Stimulated activated CD4-positive, alpha-beta T cell treated with anti-CD3 and anti-CD28 coated beads, Interleukin-2, amount 100 ng/mL, for 48 hours (primary cell): Measurements from ENCODE around the gene PRTG.
"Not testable (repeated sequence)": the region's sequence is repeated elsewhere in the genome, so short reads cannot be mapped to it uniquely, and the experiment has no call there.

ENCODE experiments used
- DNase-seq, 2 donors: peaks; one replicate each; pipeline ENCODE4 v3.0.0-alpha.2; 2020

The PRTG gene

GRCh38 chr15:55741833-55742497, 987 bp downstream of the PRTG start:
- DNase-seq: no peak

GRCh38 chr15:55740981-55741832, 1.7 kb downstream of the PRTG start:
- no peak for DNase-seq

DNA sequence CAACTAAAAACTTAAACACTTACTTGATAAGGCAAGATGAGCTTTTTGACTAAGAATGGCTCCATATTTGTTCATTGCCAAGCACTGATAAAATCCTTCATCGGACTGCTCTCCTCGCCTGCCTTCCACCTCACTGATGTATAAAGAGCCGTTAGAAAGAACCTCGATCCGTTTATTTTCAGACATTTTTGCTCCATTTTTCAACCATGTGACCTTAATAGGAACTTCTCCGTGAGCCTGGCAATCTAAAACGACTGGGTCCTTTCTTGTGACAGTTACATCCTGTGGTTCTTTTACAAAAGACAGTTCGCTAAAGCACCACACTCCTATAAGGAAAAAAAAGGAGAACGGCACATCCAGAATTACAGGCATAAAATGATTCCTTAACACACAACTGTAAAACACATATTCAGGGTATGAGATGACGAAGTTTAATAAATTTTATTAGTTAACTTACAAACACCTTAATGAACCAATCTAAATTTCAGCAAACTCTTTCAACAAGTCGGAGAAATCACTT, 2.5 kb downstream of the PRTG start:
- no peak for DNase-seq

GRCh38 chr15:55739641-55740040, 3.3 kb downstream of the PRTG start:
- no peak for DNase-seq

DNA sequence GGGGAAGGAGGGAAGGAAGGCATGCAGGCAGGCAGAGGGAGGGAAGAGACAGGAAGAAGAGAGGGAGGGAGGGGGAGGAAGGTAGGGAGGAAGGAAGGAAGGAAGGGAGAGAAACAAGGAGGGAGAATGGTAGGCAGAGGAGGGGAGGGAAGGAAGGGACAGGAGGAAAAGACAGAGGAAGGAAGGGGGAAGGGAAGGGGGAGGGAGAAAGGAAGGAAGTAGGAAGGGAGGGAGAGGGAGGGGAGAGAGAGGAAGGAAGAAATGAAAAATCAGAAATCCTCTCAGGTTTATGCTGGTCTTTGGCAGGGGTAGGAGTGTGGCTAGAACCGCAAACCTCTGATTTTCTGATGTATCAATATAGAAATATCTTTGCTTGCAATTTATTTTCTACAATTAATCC, 4.2 kb downstream of the PRTG start:
- DNase-seq: no peak

GRCh38 chr15:55737373-55737772, 5.6 kb downstream of the PRTG start:
- no peak for DNase-seq

DNA sequence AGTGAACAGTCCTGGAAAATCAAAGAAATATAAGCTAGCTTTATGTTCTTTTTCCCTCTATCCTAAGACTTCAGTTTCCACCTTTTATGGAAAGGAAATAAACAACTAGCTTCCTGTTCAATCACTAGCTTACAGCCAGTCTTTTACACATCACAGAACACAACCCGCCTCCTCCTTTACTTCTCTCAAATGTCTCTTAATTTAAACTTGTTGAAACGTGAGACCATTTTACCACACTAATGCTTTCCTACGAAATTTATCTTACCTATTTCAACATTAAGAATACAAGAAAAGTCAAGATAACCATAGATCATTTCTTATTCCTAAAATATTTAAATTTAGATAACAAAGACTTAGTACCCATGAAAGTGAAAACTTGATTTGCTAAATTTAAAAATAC, 6.2 kb downstream of the PRTG start:
- no peak for DNase-seq

DNA sequence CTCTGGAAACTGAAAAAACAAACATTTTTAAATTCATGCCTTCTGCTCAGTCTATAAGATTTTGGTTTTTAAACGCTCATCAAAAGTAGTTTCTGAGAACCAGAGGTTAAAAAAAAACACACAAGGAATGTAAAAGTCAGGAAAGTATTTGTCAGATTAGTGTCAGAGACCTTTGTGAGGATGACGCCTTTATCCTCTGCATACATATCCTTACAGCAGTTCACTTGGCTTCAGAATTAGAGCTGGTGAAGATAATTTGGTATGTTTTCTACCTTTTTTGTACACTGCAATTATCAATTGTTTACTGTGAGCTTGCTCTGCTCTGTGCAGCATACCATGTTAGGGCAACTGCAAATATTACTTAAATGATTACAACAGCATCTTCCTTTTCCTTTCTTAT, 8.3 kb downstream of the PRTG start:
- no peak for DNase-seq

GRCh38 chr15:55733461-55733860, 9.5 kb downstream of the PRTG start:
- DNase-seq: not testable (repeated sequence)

DNA sequence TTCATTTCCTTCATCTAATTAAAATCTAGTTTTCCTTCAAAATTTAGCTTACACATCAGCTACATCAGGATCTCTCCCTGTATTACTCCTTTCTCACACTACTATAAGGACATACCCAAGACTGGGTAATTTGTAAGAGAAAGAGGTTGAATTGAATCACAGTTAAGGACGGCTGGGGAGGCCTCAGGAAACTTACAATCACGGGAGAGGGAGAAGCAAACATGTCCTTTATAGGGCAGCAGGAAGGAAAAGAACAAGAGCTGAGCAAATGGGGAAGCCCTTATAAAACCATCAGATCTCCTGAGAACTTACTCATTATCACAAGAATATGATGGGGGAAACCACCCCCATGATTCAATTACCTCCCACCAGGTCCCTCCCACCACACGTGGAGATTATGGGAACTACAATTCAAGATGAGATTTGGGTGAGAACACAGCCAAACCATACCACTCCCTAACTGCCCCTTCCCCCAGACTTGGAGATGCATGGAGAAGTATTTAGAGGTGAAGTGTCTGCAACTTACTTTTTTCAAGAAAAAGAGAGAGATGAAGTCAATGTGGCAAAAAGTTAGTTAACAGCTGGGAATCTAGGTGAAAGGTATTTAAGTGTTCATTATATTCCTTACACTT, 21.3 kb downstream of the PRTG start:
- no peak for DNase-seq

- DNase-seq: no peak
Observed at GRCh38 chr15:55715355-55716076, 27.4 kb downstream of the PRTG start.

DNA sequence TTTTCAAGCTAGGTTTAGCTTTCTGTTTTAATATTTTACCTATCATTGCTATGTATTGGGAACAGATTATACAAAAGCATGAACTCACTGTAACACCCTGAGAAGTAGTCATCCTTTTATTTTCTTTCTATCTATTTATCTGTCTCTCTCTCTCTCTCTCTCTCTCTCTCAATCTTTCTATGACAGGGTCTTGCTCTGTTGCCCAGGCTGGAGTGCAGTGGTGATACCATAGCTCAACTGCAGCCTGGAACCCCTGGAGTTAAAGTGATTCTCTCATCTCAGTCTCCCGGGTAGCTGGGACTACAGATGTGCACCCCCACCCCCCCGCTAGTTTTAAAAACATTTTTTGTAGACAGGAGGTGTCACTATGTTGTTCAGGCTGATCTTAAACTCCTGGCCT, 28.9 kb downstream of the PRTG start:
- no peak for DNase-seq

DNA sequence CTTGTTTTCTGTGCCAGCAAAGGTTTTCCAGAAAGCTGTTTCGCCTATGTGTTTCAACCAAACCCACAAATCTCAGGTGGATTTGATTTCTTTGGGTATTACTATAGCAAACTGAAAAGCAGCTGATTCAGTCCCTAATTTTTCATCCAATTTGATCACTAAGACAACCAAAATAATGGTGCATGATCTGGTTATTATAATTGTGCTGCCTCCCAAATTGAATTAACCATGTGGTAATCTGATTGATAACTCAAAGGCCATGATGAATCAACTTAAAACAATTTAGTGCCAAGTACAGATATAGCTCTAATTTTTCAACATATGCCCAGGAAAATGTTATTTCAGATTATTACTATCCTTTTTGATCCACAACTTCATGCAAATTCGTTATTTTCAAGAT, 30.6 kb downstream of the PRTG start:
- DNase-seq: no peak

DNA sequence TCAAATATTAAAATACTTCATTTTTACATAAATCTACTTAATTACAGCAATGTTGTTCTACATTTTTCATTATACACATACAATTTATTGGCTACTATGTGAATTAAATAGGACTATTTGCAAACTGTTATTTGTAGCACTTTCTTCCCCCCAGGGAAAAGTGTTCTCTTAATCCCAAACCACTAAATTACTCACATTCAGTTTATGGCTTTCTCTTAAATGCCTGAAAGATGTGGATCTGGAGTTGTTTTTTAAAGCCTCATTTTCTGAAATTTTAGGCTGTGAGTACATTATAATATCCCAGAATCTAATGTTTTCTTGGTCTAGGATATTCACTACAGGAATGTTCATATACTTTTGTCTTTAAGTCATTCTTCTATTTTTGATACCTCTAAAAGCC, 32.7 kb downstream of the PRTG start:
- no peak for DNase-seq

GRCh38 chr15:55709458-55709857, 33.5 kb downstream of the PRTG start:
- no peak for DNase-seq

- DNase-seq: no peak
Observed at GRCh38 chr15:55708720-55709119, 34.2 kb downstream of the PRTG start.

DNA sequence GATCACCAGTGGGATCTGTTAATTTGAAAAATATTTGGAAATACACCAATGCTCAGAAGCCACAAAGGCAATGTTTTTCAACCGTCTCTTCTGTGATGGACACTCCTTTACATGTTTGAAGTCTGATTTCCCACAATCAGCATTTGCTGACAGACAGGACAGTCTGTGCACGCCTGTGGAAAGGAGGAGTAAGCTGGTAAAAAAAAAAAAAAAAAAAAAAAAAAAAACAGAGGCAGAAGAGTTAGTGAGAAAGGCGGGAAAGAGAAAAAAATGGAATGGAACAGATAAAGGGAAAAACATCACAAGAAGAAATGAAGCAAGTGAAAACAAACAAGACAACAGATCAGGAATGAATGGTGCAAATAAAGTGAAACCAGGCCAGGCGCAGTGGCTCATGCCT, 35.0 kb downstream of the PRTG start:
- no peak for DNase-seq

GRCh38 chr15:55707518-55707917, 35.4 kb downstream of the PRTG start:
- DNase-seq: no peak

- no peak for DNase-seq
Observed at GRCh38 chr15:55703873-55704301, 39.1 kb downstream of the PRTG start.

DNA sequence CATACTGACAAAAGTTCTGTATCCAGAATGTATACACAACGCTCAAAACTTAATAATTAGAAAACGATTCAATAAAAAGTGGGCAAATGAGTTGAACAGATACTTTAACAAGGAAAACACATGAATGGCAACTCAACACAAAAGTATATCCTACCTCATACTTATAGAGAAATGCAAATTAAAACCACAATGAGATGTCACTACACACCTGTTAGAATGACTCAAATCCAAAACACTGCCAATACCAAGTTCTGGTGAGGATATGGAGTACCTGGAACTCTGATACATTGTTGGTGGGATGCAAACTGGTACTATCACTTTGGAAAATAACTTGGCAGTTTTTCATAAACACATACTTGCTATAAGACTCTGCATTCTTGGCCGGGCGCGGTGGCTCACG, 42.1 kb downstream of the PRTG start:
- no peak for DNase-seq

GRCh38 chr15:55698653-55699052, 44.3 kb downstream of the PRTG start:
- DNase-seq: no peak

DNA sequence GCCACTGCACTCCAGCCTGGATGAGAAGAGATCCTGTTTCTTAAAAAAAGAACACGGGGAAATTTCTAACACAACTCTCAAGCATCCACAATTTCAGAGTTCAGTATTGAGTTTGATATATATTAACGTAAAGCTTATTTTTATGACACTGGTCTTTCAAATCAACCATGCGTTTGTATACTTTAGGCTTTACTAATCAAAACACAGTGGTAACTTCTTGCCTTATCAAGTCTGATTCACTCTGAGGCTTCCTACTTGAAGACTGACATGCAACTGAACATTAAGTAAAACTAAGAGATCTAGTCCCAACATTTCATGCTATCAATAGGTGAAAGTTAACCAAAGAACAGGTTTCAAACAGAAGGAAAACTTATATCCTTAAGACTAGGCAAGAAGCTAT, 46.7 kb downstream of the PRTG start:
- DNase-seq: no peak

DNA sequence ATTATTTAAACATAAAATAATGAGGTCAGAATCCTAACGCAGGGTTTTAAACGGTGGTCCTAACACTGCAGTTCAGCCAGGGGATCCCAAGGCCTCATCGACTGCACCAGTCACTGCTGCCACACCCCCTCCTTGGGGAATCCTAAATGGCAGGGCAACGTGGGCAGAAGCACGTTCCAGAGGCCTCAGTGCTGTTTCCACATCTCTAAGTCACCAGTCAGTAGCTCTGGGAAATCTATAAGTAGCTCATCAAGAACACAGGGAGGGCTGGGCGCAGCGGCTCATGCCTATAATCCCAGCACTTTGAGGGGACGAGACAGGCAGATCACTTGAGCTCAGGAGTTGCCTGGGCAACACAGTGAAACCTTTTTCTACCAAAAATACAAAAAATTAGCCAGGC, 47.5 kb downstream of the PRTG start:
- DNase-seq: no peak
